ENCODE measurements around the gene PLXNA2.

PLXNA2 gene, protein sequence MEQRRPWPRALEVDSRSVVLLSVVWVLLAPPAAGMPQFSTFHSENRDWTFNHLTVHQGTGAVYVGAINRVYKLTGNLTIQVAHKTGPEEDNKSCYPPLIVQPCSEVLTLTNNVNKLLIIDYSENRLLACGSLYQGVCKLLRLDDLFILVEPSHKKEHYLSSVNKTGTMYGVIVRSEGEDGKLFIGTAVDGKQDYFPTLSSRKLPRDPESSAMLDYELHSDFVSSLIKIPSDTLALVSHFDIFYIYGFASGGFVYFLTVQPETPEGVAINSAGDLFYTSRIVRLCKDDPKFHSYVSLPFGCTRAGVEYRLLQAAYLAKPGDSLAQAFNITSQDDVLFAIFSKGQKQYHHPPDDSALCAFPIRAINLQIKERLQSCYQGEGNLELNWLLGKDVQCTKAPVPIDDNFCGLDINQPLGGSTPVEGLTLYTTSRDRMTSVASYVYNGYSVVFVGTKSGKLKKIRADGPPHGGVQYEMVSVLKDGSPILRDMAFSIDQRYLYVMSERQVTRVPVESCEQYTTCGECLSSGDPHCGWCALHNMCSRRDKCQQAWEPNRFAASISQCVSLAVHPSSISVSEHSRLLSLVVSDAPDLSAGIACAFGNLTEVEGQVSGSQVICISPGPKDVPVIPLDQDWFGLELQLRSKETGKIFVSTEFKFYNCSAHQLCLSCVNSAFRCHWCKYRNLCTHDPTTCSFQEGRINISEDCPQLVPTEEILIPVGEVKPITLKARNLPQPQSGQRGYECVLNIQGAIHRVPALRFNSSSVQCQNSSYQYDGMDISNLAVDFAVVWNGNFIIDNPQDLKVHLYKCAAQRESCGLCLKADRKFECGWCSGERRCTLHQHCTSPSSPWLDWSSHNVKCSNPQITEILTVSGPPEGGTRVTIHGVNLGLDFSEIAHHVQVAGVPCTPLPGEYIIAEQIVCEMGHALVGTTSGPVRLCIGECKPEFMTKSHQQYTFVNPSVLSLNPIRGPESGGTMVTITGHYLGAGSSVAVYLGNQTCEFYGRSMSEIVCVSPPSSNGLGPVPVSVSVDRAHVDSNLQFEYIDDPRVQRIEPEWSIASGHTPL (N-terminal part only)

DNA sequence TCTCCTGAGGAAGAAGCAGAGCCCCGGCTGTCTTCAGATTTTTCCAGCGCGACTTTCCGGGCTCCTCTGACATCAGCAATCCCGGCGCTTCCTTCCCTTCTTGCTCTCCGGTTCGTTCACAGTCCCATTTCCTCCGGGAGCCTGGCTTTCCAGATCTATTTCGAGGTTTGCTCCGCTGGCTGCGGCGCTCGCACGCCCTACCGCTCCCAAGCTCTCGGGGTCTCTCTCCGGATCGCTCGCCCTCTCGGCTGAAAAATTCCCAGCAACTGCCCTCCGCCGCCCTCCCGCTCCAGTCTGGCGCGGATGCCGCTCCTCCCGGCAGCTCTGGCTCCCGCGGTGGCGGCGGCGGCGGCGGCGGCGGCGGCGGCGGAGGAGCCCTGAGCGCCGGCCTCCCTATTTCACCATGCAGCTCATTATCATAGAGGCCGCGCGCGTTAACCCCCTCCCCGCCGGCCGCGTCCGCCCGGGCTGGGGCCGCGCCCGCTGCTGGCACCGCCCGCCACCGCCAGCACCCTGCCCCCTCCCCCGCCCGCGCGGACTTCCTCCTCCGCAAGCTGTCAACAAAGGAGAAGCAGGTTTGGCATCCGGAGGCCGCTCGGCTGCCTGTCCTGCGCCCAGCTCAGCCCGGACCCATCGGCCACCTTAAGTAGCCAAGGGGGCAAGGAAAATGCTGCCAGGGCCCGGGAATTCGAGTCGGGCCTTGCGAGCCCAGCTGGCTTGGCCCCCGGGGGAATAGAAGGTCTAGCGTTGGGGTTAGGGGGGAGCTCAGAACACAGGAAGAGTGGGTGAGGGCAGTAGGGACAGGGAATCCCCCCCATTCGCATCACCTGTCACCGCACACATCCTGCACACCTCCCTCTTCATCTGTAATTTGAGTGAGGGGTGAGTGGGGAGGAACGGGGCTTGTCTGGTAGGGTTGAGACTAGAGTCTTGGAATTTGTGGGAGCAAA lies at the start of gene PLXNA2:
PLXNA2 (minus strand) TSS at position 418 of the 950 bp plus-strand sequence. CDS start 26,462 bp downstream, outside the sequence.
- FAIRE-seq (no peak), DNase-seq (ENCODE audit: insufficient read length, low spot score) (peak; percentile 46)

DNA sequence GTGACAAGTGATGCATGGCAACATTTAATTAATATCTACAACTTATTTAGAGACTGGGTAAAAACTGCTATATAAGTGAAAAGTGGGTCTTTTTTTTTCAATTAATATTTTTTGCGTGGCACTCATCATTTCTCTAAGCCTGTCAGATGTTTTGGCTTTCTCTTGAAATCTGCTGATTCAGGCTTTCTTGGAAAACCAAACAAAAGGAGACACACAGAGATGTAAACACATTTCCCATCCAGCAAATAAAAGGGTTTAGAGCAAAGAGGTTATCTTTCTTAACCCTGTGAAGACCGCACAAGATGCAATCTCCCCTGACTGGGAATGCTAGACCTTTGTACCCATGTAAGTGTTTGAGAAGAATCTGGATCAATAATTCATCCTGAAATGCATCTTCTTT lies 48.7 kb upstream of the PLXNA2 start:
- DNase-seq (ENCODE audit: insufficient read length, low spot score), result no peak
- FAIRE-seq, result no peak

DNA sequence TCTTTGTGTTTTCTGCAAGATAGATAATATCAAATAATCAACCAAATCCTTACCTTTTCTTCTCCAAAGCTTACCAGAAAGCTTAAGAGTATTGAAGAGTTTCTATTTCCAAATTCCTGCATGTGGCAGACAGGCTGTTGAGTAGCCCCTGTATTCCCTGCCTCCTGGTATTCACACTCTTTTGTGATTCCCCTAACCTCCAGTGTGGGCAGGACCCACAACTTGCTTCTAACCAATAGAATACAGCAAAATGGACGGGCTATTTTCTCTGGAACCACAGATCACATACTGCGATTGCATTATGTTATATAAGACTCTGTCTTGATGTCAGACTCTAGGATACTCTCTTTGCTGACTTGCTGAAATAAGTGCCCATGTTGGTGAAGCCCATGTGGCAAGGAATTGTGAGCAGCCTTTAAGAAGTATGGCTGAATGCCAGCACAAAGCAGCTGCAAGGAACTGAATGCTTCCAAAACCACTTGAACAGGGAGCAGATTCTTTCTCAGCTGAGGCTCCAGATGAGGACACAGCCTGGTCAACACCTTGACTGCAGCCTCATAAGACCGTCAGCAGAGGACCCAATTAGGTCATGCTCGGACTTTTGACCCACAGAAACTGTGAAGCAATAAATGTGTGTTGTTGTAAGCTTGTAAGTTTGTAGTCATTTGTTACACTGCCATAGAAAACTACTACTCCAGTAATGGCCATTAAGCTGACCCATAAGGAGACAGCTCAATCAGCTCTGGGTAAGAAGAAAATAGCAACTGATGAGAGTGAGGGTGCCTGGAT lies 47.9 kb upstream of the PLXNA2 start:
- DNase-seq (ENCODE audit: insufficient read length, low spot score), result no peak
- no peak for FAIRE-seq

DNA sequence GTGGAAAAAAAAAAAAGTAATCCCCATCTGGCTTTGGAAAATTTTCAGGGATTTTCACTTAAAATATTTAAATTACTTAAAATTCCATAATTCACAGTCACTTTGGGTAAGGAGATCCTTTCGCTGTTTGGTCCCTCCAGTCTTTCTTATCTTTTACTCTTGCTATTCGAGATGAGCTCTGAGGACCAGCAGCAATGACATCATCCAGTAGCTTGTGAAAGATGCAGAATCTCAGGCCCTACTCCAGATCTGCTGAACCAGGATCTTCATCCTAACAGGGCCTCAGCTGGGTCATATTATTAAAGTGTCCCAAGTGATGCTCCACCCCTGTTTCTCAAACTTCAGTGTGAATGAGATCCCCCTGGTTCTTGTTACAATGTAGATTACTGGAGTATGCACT lies 46.9 kb upstream of the PLXNA2 start:
- FAIRE-seq, result no peak

DNA sequence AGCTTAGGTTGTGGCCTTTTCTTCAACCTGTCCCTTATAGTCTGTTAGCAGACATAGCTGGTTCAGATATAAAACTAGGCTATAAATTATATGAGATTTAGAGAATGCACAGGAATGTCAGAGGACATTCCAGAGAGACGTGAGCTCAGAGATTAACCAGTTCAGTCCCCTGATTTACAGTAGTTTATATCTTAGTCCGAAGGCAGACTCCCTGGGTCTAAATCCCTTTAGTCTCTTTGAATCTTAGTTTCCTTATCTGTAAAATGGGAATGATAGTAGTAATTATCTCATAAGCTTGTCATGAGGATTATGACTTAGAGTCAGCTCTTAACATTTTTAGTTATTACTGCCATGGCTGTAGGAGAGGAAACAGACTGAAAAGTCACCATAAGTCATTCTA lies 45.5 kb upstream of the PLXNA2 start:
- no peak for FAIRE-seq
- peak; percentile 29 for DNase-seq (ENCODE audit: insufficient read length, low spot score)

More for the DNA sequence above, 46.9 kb upstream of the PLXNA2 start:
- DNase-seq (ENCODE audit: insufficient read length, low spot score), result no peak

DNA sequence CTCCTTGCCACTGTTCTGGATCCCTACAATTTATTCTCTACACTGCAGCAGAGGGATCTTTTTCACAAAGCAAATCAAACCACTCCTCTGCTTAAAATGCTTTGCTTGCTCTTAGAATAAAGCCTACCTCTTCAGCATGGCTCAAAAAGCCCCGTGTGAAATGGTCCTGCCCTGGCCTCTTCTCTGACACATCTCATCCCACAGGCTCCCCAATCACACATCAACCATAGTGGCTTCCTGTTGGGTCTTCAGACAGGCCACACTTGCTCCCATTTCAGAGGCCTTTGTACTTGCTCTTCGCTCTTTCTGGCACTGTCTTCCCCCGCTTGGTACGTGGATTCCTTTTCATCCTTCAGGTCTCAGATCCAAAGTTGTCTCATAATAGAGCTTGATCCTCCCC lies 44.3 kb upstream of the PLXNA2 start:
- no peak for FAIRE-seq

DNA sequence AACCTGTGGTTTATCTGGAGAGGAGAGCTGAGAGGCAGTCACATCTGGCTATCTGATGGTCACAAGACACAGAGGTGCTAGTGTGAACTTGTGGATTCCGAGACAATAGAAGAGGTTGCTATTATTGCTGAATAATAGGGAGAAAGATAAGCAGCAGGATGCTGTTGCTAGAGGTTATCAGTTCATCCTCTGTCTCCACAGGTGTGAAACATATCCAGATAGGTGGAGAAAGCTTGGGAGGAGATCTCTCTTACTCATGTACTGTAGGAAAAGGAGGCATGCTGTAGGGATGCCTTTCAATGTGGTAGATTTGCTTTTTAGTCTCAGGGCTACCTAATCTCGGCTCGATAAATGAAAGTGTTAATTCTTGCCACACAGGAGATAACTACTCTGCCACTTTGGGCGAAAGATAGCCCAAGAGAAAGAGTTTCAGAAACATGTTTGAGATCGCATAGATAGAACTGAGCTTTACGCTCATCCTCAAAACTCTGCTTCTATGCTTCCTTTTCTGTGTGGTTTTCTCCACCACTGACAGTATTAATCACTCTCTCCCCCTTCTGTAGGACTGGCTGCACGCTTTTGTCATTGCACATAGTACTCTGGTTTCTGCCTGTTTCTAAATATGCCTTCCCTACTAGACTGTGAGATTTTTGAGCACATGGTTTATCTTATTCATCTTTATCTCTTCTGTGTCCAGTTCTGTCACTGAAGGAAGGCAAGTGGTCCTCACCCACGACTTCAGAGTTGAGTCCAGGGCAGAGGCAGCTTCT lies 36.7 kb upstream of the PLXNA2 start:
- DNase-seq (ENCODE audit: insufficient read length, low spot score) (no peak), FAIRE-seq (no peak)

More for the DNA sequence above, 44.3 kb upstream of the PLXNA2 start:
- DNase-seq (ENCODE audit: insufficient read length, low spot score), result no peak

DNA sequence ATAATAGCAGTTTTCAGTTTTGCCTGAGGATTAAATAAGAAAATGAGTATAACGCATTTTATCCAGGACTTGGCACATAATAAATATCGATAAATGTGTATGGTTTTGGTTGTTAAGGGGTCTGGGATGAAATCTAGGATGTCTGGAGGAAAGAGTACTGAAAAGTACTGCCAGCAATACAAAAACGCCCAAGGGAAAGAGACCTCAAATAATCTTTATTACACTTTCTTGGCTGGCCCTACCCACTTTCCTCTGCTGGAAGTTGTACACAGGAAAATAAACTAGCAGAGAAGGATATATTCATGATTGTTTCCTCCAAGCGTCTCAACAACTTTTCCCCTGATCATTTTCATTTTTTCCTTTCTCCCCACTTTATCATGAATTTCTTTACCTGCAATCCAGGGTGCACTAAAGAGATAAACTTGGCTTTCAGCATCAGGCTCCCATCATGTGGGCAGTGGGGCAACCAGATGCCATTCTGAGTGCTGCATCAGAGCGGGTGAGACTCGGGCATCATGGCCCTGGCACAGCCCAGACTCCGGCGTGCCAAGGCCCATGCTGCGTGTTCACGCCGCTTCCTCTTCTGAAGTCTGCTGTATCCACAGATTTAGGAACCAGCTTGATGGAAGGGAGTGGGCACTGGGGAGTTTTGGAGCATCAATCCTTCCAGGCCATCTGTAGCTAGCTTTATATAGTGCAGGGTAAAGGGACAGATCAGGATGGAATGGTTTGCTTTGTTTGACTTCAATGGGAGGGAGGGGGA lies 35.8 kb upstream of the PLXNA2 start:
- FAIRE-seq, result no peak
- DNase-seq (ENCODE audit: insufficient read length, low spot score), result no peak

DNA sequence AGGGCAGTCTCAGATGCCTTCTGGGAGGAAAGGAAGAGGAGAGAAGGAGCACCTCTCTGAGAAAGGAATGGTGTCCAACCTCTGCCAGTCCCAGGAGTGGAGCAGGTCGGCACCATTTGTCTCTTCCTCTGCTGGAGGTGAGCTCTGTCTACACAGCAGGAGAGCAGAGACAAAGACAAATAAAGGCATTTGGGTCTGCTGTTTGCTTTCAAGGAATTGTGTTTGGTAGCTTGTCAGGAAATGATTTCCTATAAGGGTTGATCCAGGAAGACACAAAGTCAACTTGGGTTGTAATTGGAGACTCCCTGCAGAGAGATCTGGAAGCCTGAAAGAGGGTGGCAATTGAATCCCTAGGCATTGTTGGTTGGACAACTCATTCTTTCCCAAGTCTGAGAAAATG lies 34.5 kb upstream of the PLXNA2 start:
- FAIRE-seq (no peak), DNase-seq (ENCODE audit: insufficient read length, low spot score) (no peak)

DNA sequence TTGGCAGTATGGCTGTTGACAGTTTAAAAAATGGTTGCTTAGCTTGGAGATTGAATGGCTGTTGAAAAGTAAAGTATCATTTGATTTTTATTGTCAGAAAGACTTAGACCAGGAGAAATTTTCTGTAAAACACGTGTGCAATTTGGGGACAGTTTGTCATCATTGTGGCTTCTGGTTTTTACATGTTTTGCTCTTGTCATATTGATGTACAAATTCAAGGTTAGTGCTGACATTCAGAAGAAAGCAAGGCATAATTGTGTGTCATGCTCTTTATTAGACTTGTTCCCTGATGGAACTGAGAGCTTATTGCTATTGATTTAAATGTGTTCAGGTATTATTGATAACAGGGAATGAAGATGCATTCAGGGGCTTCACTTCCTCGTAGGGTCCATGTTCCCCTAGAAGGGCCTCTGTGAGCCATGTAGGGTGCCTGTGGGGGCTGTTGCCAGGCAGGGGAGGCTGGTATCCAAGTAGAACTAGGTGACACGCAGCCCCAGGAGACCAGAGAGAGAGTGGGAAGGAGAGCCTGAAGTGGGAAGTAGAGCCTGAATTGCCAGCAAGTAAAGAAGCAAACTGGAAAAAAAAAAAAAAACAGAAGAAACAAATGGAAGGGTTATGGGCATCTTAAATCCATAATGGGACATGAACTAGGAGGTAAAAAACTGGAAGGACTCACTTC lies 32.7 kb upstream of the PLXNA2 start:
- FAIRE-seq (no peak), DNase-seq (ENCODE audit: insufficient read length, low spot score) (no peak)

DNA sequence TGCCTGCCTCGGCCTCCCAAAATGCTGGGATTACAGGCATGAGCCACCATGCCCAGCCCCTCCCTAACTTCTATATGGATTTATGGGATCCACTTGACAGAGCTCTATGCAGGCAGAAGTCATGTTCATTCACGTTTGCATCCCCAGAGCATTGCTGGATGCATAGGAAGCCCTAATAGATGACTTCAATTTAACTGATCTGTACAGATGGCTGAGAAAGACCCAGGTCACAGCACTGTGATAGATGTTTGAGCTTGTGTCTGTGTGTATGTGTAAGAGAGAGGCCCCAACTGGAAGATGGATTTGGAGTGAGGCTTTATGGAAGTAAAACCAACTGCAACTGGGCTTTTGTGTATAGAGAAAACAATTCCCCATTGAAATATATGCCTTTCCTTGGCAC lies 30.9 kb upstream of the PLXNA2 start:
- no peak for DNase-seq (ENCODE audit: insufficient read length, low spot score)

DNA sequence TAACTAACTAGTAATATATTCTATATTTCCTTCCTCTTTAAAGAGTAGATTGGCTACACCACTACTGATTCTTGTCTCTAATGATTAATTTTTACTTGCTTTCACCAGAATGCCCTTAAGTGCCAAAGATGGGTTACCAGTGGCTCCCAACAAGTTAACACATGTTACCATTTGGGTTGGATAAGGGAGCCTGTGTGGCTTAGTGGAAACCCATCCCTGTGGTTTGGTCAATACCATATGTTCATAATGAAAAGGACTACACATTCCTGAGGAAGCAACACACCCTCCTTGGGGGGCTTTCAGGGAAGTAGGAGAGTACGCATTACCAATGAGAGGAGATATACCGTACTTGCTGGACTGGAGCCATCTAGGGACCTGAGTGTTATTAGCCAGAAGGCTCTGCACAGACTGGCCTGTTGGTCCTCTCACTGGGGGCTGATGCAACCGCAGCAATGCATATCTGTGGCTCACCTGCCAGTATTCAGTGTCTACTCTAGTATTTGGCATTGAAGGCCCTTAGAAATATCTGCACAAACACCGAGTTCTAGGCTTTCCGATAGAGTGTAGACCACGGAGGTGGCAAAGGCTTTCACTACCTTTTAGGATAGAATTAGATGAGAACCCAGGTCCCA lies 29.3 kb upstream of the PLXNA2 start:
- FAIRE-seq, result no peak
- DNase-seq (ENCODE audit: insufficient read length, low spot score), result no peak

More for the DNA sequence above, 30.9 kb upstream of the PLXNA2 start:
- FAIRE-seq, result no peak

DNA sequence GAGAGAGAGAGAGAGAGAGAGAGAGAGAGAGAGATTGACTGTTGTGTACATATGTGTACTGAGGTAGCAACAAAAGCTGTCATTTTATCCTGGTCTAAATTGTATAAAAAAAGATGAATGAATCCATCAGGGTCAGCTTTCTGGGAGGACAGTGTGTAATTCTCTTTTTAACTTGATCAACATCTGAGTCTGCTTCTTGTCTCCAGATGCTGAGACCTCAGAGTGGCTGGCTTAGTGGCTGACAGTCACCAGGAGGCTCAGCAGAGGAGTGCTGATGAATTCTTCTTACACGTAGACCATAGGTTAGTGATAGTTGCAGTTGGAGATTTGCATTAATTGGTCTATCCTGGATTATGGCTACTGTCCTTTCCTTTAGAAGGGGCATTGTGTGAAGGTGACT lies 28.5 kb upstream of the PLXNA2 start:
- FAIRE-seq (no peak), DNase-seq (ENCODE audit: insufficient read length, low spot score) (no peak)

DNA sequence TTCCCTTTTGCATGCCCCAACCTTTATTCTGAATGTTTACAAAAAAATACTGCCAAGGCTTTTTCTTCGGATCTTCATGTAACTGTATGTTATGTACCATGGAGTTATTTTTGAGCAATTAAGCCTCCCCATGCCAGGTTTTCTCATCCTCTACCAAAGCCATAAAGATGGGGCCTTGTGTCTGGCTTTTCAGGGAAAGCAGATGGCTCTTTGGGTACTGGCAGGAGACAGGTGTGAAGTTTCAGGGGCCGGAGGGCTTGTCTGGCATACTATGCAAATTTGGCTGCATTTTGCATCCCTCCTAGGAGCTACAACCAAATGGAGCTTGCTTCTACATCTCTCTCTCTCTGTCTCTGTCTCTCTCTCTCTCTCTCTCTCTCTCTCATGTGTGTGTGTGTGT lies 28.1 kb upstream of the PLXNA2 start:
- no peak for DNase-seq (ENCODE audit: insufficient read length, low spot score)
- FAIRE-seq, result no peak

DNA sequence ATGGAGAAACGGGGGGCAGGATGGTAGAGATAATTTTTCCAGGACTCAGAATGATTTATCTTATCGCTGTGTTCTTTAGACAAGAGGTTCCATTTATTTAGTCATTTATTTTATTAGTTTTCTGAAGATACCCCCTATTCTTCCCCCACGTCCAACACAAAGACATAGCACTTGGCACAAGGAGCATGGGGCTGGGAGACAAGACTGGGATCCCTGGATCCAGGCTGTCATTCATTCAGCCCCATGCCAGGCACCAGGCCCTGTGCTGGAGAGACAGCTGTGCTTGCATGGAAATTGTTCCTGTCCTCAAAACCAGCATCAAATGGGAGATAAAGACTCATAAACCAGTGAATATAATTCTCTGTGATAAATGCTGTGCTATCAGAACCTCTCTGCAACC lies 27.1 kb upstream of the PLXNA2 start:
- FAIRE-seq (no peak), DNase-seq (ENCODE audit: insufficient read length, low spot score) (no peak)

DNA sequence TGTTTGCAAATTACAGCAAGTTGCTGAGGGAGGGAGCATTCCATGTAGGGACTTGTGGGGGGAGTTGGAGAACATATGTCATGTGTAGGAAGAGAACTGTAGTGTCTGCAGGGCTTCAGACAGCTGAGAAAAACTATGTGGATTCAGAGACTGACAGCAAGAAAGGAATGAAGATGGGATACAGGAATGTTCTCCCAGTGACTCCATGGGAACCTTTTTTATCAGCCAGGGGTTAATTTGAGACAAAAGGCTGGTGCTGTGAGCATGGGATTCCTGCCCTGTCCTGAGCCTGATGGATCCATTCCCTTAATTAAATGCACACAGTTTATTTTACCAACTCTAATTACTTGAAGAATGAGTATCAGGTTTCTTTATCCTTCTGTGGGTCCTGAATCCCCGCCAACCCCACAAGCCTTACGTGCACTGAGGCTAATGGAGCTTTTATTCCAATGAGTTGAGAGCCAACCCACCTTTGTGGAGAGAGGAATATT lies 26.5 kb upstream of the PLXNA2 start:
- no peak for FAIRE-seq

DNA sequence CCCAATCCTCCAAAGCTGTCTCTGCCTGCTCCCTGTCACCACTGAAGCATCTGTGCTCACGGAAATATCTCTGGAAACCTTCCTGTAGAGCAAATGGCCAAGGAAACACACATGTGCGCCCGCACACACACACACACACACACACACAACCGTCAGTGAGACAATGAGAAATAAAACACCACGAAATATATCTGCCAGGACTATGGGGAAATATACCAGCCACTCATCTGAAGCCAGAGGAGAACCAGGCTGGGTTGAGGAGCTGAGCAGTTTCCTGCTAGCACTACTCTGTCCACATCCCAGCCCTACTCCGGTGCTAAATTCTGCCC lies 25.1 kb upstream of the PLXNA2 start:
- DNase-seq (ENCODE audit: insufficient read length, low spot score) (no peak), FAIRE-seq (no peak)

More for the DNA sequence above, 26.5 kb upstream of the PLXNA2 start:
- DNase-seq (ENCODE audit: insufficient read length, low spot score), result no peak
